ENCODE measurements around the gene DCST1.

The DCST1 gene

GRCh38 chr1:155016231-155016831, 17.3 kb upstream of the DCST1 start:
- TF ChIP-seq EGR1 (IDR thresholded peaks at IDR 0.05) (no peak), USF1 (IDR thresholded peaks at IDR 0.05) (no peak)

- TF ChIP-seq EP300 (IDR thresholded peaks at IDR 0.05; ENCODE audit: borderline replicate concordance) (peak; percentile 33; the same call in 1 of the 2 replicates), RAD21 (IDR thresholded peaks at IDR 0.05; ENCODE audit: low read depth) (peak; percentile 73), REST (IDR thresholded peaks at IDR 0.05; ENCODE audit: low read depth) (no peak), USF1 (IDR thresholded peaks at IDR 0.05) (peak; percentile 29; the same call in 1 of the 2 replicates), MAX (IDR thresholded peaks at IDR 0.05) (peak; percentile 67; the same call in 1 of the 2 replicates), FOXM1 (IDR thresholded peaks at IDR 0.05; ENCODE audit: borderline replicate concordance, low read depth) (no peak), CEBPB (IDR thresholded peaks at IDR 0.05) (no peak), NFIC (IDR thresholded peaks at IDR 0.05) (no peak), TEAD4 (IDR thresholded peaks at IDR 0.05) (peak; percentile 29), EGR1 (IDR thresholded peaks at IDR 0.05) (peak; percentile 85), YY1 (IDR thresholded peaks at IDR 0.05; ENCODE audit: low read depth) (peak; percentile 78), CREB1 (IDR thresholded peaks at IDR 0.05; ENCODE audit: low read depth) (no peak), TAF1 (IDR thresholded peaks at IDR 0.05; ENCODE audit: low read depth) (no peak), TCF12 (IDR thresholded peaks at IDR 0.05; ENCODE audit: low read depth) (peak; percentile 73; the same call in 1 of the 2 replicates), ZBTB7A (IDR thresholded peaks at IDR 0.05; ENCODE audit: low read depth) (peak; percentile 99)
Observed at GRCh38 chr1:155017041-155017945, 16.3 kb upstream of the DCST1 start.

- no peak for TF ChIP-seq NFIC (IDR thresholded peaks at IDR 0.05)
Observed at GRCh38 chr1:155017946-155018316, 15.7 kb upstream of the DCST1 start.

- TF ChIP-seq TAF1 (IDR thresholded peaks at IDR 0.05; ENCODE audit: low read depth) (no peak), TCF12 (IDR thresholded peaks at IDR 0.05; ENCODE audit: low read depth) (no peak), REST (IDR thresholded peaks at IDR 0.05; ENCODE audit: low read depth) (no peak), TEAD4 (IDR thresholded peaks at IDR 0.05) (no peak), FOXM1 (IDR thresholded peaks at IDR 0.05; ENCODE audit: borderline replicate concordance, low read depth) (no peak), MAX (IDR thresholded peaks at IDR 0.05) (no peak), EGR1 (IDR thresholded peaks at IDR 0.05) (no peak), RAD21 (IDR thresholded peaks at IDR 0.05; ENCODE audit: low read depth) (no peak), EP300 (IDR thresholded peaks at IDR 0.05; ENCODE audit: borderline replicate concordance) (no peak), NFIC (IDR thresholded peaks at IDR 0.05) (no peak), CREB1 (IDR thresholded peaks at IDR 0.05; ENCODE audit: low read depth) (no peak)
Observed at GRCh38 chr1:155018617-155019348, 14.8 kb upstream of the DCST1 start.

- TF ChIP-seq CREB1 (IDR thresholded peaks at IDR 0.05; ENCODE audit: low read depth) (no peak), FOXM1 (IDR thresholded peaks at IDR 0.05; ENCODE audit: borderline replicate concordance, low read depth) (no peak), RAD21 (IDR thresholded peaks at IDR 0.05; ENCODE audit: low read depth) (no peak), EP300 (IDR thresholded peaks at IDR 0.05; ENCODE audit: borderline replicate concordance) (no peak), REST (IDR thresholded peaks at IDR 0.05; ENCODE audit: low read depth) (no peak), ZBTB7A (IDR thresholded peaks at IDR 0.05; ENCODE audit: low read depth) (no peak), TCF12 (IDR thresholded peaks at IDR 0.05; ENCODE audit: low read depth) (no peak), EGR1 (IDR thresholded peaks at IDR 0.05) (no peak), YY1 (IDR thresholded peaks at IDR 0.05; ENCODE audit: low read depth) (no peak), CEBPB (IDR thresholded peaks at IDR 0.05) (no peak), TAF1 (IDR thresholded peaks at IDR 0.05; ENCODE audit: low read depth) (no peak), USF1 (IDR thresholded peaks at IDR 0.05) (no peak), MAX (IDR thresholded peaks at IDR 0.05) (no peak), NFIC (IDR thresholded peaks at IDR 0.05) (no peak), TEAD4 (IDR thresholded peaks at IDR 0.05) (no peak)
Observed at GRCh38 chr1:155019377-155020245, 14.0 kb upstream of the DCST1 start.

Data from Ishikawa (cell line).